Measurements from ENCODE around the gene GAL. TPM values are rescaled to one million over a fixed set of nuclear protein-coding genes. Genes with fewer than 3 reads are reported as not detected.

The GAL gene
- total RNA-seq, 1 donor from 2014 or later, result 1.5 TPM

DNA sequence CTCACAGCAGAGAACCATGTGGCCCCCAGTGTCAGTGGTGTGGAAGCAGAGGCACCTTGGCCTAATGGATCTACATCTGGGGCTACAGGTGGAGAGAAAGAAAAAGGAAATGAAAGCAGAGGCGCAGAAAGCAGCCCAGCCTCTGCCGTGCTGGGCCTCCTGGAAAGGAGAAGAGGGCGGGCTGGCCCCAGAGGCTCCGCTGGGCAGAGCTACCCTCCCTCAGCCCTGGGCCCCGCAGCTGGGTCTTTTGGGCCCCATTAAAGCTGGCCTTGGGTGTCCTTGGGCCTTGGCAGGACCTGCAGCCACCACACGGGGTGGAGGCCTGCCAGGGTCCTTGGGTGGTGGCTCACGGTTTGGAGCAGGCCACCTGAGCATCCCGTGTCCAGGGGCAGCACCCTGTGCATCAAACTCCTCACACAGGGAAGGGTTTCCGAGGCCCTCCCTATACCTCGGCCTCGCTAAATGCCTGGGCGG lies 31.6 kb upstream of the GAL start:
- DNase-seq (ENCODE audit: low spot score, unreplicated experiment), result no peak
- Mint-ChIP-seq H3K4me3 (ENCODE audit: low read depth) (no peak overlapping the region), H3K4me1 (ENCODE audit: low read depth) (peaks cover 1% of the 10 kb centered on the region), H3K9me3 (ENCODE audit: low read depth) (no peaks in the 10 kb centered on the region), H3K27ac (no peak overlapping the region), H3K36me3 (ENCODE audit: insufficient read depth) (no peaks in the 10 kb centered on the region), H3K27me3 (peaks cover 4% of the 10 kb centered on the region)
- TF ChIP-seq, protein P1, sequence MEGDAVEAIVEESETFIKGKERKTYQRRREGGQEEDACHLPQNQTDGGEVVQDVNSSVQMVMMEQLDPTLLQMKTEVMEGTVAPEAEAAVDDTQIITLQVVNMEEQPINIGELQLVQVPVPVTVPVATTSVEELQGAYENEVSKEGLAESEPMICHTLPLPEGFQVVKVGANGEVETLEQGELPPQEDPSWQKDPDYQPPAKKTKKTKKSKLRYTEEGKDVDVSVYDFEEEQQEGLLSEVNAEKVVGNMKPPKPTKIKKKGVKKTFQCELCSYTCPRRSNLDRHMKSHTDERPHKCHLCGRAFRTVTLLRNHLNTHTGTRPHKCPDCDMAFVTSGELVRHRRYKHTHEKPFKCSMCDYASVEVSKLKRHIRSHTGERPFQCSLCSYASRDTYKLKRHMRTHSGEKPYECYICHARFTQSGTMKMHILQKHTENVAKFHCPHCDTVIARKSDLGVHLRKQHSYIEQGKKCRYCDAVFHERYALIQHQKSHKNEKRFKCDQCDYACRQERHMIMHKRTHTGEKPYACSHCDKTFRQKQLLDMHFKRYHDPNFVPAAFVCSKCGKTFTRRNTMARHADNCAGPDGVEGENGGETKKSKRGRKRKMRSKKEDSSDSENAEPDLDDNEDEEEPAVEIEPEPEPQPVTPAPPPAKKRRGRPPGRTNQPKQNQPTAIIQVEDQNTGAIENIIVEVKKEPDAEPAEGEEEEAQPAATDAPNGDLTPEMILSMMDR (IDR thresholded peaks at IDR 0.05; ENCODE audit: unreplicated experiment), result no peak

DNA sequence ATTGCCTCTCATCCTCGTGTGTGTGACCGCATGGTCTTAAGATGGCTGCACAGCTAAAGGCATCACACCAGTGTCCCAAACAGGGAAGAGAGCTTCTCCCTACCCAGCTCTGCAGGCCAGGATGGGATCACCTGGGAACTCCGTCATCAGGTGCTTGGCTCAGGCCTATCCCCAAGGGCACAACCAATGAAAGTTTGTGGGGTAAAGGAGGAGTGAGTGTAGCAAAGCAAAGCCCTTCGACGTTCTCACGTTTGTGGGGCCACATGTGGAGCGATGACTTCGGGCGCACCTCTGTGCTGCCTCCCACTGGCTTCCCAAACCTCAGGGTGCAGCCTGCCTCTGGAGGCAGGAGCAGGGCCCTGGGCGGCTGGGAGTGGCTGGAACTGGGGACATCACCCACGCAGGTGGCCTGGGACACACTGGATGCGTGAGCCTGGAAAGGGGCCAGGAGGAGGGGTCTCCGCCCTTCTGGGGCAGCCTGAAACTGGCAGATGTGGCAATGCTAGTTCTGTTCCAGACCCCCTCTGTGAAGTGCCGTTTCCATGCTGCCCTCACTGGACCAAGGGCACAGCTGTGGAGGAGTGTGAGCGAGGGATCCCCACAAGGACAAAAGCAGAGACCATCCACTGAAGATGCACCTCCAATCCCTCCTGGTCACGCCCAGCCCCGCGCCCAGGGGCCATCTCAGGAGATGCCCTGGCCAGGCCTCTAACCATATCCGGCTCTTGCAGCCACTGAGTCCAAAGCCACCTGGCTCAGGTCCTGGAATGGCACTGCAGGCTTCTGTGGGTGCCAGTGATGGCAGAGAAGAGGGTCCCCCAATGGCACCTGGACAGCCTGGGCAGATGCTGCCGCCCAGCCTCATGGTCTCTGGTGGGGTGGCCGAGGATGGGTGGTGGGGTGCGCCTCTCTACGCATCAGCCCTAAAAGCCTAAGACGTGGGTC lies 30.6 kb upstream of the GAL start:
- H3K27ac Mint-ChIP-seq, result no peak overlapping the region

DNA sequence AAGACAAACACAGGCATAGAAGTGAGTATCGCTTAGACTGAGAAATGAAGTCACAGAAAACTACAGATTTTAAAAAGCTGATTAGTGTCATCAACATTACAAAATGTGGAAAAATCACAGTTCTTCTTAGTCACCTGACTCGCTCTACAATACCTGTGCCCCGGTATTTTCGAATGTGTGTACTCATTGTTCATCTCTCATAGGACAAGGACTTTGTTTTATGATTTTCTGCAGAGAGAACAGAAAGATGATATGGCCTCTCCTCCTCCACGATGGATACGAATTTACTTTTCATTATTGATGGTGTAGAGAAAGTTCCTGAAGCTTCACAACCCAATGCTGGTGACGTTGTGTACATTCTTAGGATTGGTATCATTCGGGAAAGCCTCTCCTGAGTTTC lies 29.4 kb upstream of the GAL start:
- Mint-ChIP-seq H3K4me3 (ENCODE audit: low read depth) (no peak overlapping the region), H3K4me1 (ENCODE audit: low read depth) (peaks cover 1% of the 10 kb centered on the region)

More for the DNA sequence above, 30.6 kb upstream of the GAL start:
- H3K27me3 Mint-ChIP-seq, result peaks cover 6% of the 10 kb centered on the region
- H3K4me1 Mint-ChIP-seq (ENCODE audit: low read depth), result peaks cover 1% of the 10 kb centered on the region
- no peaks in the 10 kb centered on the region for H3K36me3 Mint-ChIP-seq (ENCODE audit: insufficient read depth)
- TF ChIP-seq, protein P1 (IDR thresholded peaks at IDR 0.05; ENCODE audit: unreplicated experiment), result no peak
- DNase-seq (ENCODE audit: low spot score, unreplicated experiment), result no peak
- H3K4me3 Mint-ChIP-seq (ENCODE audit: low read depth), result no peak overlapping the region
- no peaks in the 10 kb centered on the region for H3K9me3 Mint-ChIP-seq (ENCODE audit: low read depth)

DNA sequence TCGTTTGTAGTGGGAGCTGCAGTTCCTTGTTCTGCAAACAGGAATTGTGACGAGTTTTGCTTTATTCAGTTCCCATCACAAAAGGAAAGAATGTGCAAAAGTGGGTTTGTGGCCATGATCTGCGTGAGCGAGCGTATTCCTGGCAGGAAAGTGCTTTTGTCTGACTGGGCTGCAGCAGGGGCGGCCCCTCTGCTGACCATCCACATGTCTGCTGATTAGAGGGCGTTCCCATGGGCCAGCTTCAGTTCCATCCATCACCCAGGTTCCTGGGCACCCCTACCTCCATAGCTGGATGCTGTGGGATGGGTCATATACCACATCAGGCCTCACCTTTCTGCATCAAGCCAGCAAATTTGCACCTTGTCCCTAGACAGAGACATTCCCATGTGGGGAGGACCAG lies 28.9 kb upstream of the GAL start:
- Mint-ChIP-seq H3K36me3 (ENCODE audit: insufficient read depth) (no peaks in the 10 kb centered on the region), H3K4me1 (ENCODE audit: low read depth) (peaks cover 1% of the 10 kb centered on the region), H3K4me3 (ENCODE audit: low read depth) (no peak overlapping the region), H3K27me3 (peaks cover 4% of the 10 kb centered on the region), H3K9me3 (ENCODE audit: low read depth) (no peaks in the 10 kb centered on the region), H3K27ac (no peak overlapping the region)
- DNase-seq (ENCODE audit: low spot score, unreplicated experiment), result no peak
- TF ChIP-seq, protein P1 (IDR thresholded peaks at IDR 0.05; ENCODE audit: unreplicated experiment), result no peak

More for the DNA sequence above, 29.4 kb upstream of the GAL start:
- Mint-ChIP-seq H3K9me3 (ENCODE audit: low read depth) (no peaks in the 10 kb centered on the region), H3K36me3 (ENCODE audit: insufficient read depth) (no peaks in the 10 kb centered on the region), H3K27me3 (peaks cover 4% of the 10 kb centered on the region), H3K27ac (no peak overlapping the region)
- DNase-seq (ENCODE audit: low spot score, unreplicated experiment), result no peak
- TF ChIP-seq, protein P1 (IDR thresholded peaks at IDR 0.05; ENCODE audit: unreplicated experiment), result no peak

DNA sequence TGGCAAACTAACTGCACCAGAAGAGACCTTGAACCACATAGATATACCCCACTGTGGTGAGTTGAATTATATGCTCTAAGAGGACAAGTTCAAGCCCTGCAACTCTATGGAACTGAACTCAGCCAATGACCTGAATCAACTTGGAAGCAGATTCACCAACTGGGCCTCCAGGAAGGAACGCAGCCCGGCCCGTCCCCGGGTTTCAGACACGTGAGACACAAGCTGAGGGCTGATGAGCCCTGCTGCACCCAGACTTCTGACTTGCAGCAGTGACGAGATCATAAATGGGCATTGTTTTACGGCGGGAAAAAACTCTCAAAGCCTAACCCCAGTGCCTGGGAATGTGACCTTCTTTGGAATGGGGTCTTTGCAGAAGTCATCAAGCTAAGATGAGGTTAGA lies 28.5 kb upstream of the GAL start:
- TF ChIP-seq, protein P1 (IDR thresholded peaks at IDR 0.05; ENCODE audit: unreplicated experiment), result no peak
- Mint-ChIP-seq H3K9me3 (ENCODE audit: low read depth) (no peaks in the 10 kb centered on the region), H3K4me3 (ENCODE audit: low read depth) (no peak overlapping the region), H3K4me1 (ENCODE audit: low read depth) (peaks cover 1% of the 10 kb centered on the region), H3K27me3 (peaks cover 4% of the 10 kb centered on the region), H3K27ac (no peak overlapping the region), H3K36me3 (ENCODE audit: insufficient read depth) (no peaks in the 10 kb centered on the region)
- no peak for DNase-seq (ENCODE audit: low spot score, unreplicated experiment)

Data from progenitor cell of endocrine pancreas (in vitro differentiated cells).